Measurements from ENCODE around the gene PHLPP1. TPM values are rescaled to one million over a fixed set of nuclear protein-coding genes. Genes with fewer than 3 reads are reported as not detected.

Gene PHLPP1
- total and polyA plus RNA-seq, 9 of the 15 experiments (the other 6 are each of a cell fraction or from before 2014, with no cell fraction given): 0.56 to 9.0 (median 4.5) TPM

GRCh38 chr18:63001861-63002260, 286.5 kb downstream of the PHLPP1 start:
- in situ Hi-C loops (cut with MboI): loop anchor here (25.0 kb wide), 1 partner anchor 835 kb away; no protein-coding TSS in a partner anchor
- BruUV-seq (replicated peaks): no TSS peak
- no peak for TF ChIP-seq SREBF2 (CRISPR knock-in tag; IDR thresholded peaks at IDR 0.05)
- TF ChIP-seq ZNF311 (CRISPR knock-in tag; IDR thresholded peaks at IDR 0.05): no peak
- TF ChIP-seq AFF4 (CRISPR knock-in tag; IDR thresholded peaks at IDR 0.05): no peak
- no peak for TF ChIP-seq NCOA2 (IDR thresholded peaks at IDR 0.05; ENCODE audit: partially characterized antibody in 2 of 2)
- no peak for TF ChIP-seq THRAP3 (IDR thresholded peaks at IDR 0.05; ENCODE audit: borderline replicate concordance)
- TF ChIP-seq ARID1B (IDR thresholded peaks at IDR 0.05): no peak
- no peak for TF ChIP-seq GTF2F1 (IDR thresholded peaks at IDR 0.05; ENCODE audit: low read depth, low read length)
- no peak for TF ChIP-seq FUS (optimal IDR thresholded peaks at IDR 0.05; ENCODE audit: low read depth, low read length)
- TF ChIP-seq, protein P1, sequence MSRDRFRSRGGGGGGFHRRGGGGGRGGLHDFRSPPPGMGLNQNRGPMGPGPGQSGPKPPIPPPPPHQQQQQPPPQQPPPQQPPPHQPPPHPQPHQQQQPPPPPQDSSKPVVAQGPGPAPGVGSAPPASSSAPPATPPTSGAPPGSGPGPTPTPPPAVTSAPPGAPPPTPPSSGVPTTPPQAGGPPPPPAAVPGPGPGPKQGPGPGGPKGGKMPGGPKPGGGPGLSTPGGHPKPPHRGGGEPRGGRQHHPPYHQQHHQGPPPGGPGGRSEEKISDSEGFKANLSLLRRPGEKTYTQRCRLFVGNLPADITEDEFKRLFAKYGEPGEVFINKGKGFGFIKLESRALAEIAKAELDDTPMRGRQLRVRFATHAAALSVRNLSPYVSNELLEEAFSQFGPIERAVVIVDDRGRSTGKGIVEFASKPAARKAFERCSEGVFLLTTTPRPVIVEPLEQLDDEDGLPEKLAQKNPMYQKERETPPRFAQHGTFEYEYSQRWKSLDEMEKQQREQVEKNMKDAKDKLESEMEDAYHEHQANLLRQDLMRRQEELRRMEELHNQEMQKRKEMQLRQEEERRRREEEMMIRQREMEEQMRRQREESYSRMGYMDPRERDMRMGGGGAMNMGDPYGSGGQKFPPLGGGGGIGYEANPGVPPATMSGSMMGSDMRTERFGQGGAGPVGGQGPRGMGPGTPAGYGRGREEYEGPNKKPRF (IDR thresholded peaks at IDR 0.05; ENCODE audit: low read depth, low read length): no peak
- TF ChIP-seq HINFP (tag; conservative IDR thresholded peaks at IDR 0.05; ENCODE audit: low read depth): no peak
- TF ChIP-seq, protein P2, sequence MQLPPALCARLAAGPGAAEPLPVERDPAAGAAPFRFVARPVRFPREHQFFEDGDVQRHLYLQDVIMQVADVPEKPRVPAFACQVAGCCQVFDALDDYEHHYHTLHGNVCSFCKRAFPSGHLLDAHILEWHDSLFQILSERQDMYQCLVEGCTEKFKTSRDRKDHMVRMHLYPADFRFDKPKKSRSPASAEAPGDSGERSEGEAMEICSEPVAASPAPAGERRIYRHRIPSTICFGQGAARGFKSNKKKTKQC (CRISPR knock-in tag; IDR thresholded peaks at IDR 0.05): no peak
- TF ChIP-seq ZNF586 (CRISPR knock-in tag; conservative IDR thresholded peaks at IDR 0.05): no peak
- no peak for TF ChIP-seq PHB2 (IDR thresholded peaks at IDR 0.05; ENCODE audit: low read depth)

More at GRCh38 chr18:63001861-63002260, 286.5 kb downstream of the PHLPP1 start:
- Histone ChIP-seq H4K20me1 (replicated peaks; ENCODE audit: control insufficient read depth, insufficient read depth, low read length) (no peaks in the 10 kb centered on the region), H3K9me1 (ENCODE audit: control insufficient read depth, insufficient read depth, low read length) (no peaks in the 10 kb centered on the region), H3K9me3 (replicated peaks; ENCODE audit: control insufficient read depth, insufficient read depth, low read depth, low read length) (no peaks in the 10 kb centered on the region), H3K4me3 (no peak overlapping the region), H3K9ac (ENCODE audit: insufficient read depth in 1 of 2, low read depth in 2 of 2, low read length in 2 of 2) (no peak overlapping the region), H3K27ac (ENCODE audit: extremely low read depth, low read depth, low read length) (no peak overlapping the region), H3K4me2 (ENCODE audit: insufficient read depth, low read length) (no peak overlapping the region), H2AFZ (ENCODE audit: low read depth, low read length) (no peak overlapping the region), H3K79me2 (ENCODE audit: control insufficient read depth, insufficient read depth, low read length) (no peaks in the 10 kb centered on the region), H3K27me3 (ENCODE audit: control insufficient read depth in 2 of 2, insufficient read depth in 2 of 2, low read length in 2 of 2) (peaks cover 0 to 5% of the 10 kb centered on the region in 2 experiments; a peak in 1 of 5 replicates), H3K36me3 (ENCODE audit: control insufficient read depth, insufficient read depth, low read length) (no peaks in the 10 kb centered on the region), H3K4me1 (replicated peaks in 1 of 2; ENCODE audit: control insufficient read depth in 2 of 2, insufficient read depth in 2 of 2, low read length in 2 of 2) (peaks cover 0 to 4% of the 10 kb centered on the region in 2 experiments; a peak in 3 of 5 replicates)
- ChIA-PET CTCF (ENCODE audit: low intra/inter-chr PET ratio) (no interaction called here), POLR2A (no interaction called here)
- WGBS (ENCODE audit: insufficient coverage, low coverage, missing lambda C conversion rate): 48% methylated on average over 5 of the region's 5 CpGs
- ATAC-seq: no peak
- intact Hi-C loops (cut with micrococcal nuclease): no loop called here
- DNase-seq (ENCODE audit: extremely low read depth in 1 of 4, low spot score in 3 of 4): no peak
- no peak for FAIRE-seq
